Ascending aorta (tissue), 2 donors: ENCODE data around the gene GH1. TPM values are rescaled to one million over a fixed set of nuclear protein-coding genes. Genes with fewer than 3 reads are reported as not detected.
"Not testable (repeated sequence)": the region's sequence is repeated elsewhere in the genome, so short reads cannot be mapped to it uniquely, and the experiment has no call there.

Experiments used
- DNase-seq, 2 donors: peaks; one replicate each; pipeline ENCODE4 v3.0.0-alpha.2; 2019; ENCODE audit warnings: low spot score in 2 of 2
- H3K27ac ChIP-seq, 2 donors: fragments of 200-600 bp; sonication (generic); one replicate each; pipeline ENCODE4 v1.5.1; 2016 to 2017; ENCODE audit warnings: mild to moderate bottlenecking in 1 of 2
- H3K27me3 ChIP-seq: fragments of 200-600 bp; sonication (generic); one replicate; pipeline ENCODE4 v1.5.1; 2017
- H3K36me3 ChIP-seq, 2 donors: fragments of 200-600 bp; sonication (generic); one replicate each; pipeline ENCODE4 v1.5.1; 2016
- H3K4me1 ChIP-seq, 2 donors: fragments of 200-600 bp; sonication (generic); one replicate each; pipeline ENCODE4 v1.5.1; 2016 to 2017; ENCODE audit warnings: mild to moderate bottlenecking in 1 of 2
- H3K4me3 ChIP-seq, 2 donors: fragments of 200-600 bp; sonication (generic); one replicate each; pipeline ENCODE4 v1.5.1; 2016 to 2017; ENCODE audit warnings: mild to moderate bottlenecking in 1 of 2
- H3K9me3 ChIP-seq, 2 donors: fragments of 200-600 bp; sonication (generic); one replicate each; pipeline ENCODE4 v1.5.1; 2016
- intact Hi-C: fragments of 100-400 bp; cut with DNase I; formaldehyde crosslinking; loops from one replicate; pipeline ENCODE4 v1.15.1; 2023
- total RNA-seq: library from RNA; depleted of rRNA; stranded (reverse); fragments of >200 nt; gene quantifications from one replicate; pipeline ENCODE4 v1.1.0, GENCODE V29; 2016

GH1 gene
- total RNA-seq, 1 donor from 2014 or later, result not detected

DNA sequence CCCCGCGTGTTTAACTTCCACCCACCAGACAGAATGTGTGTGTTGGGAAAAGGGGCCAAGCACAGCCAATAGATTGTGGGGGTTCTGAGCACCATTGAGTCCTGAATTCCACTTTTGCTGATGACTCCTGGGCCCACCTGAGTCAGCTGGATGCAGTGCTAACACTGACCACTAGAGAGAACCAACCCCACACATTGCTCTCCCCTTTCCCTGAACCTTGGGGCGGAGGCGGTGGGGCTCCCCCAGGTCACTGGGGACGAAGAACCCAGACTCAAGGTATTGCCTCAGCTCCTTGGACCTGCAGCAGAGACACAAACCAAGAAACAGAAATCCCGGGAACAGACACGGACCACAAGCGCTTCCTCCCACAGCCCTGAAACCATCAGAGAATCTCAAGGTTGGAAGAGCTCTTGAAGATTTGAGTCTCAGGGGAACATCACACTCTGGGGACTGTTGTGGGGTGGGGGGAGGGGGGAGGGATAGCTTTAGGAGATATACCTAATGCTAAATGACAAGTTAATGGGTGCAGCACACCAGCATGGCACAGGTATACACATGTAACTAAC is 44.5 kb downstream of the GH1 start:
- DNase-seq, H3K4me3 ChIP-seq, H3K27me3 ChIP-seq, intact Hi-C loops, H3K27ac ChIP-seq, H3K9me3 ChIP-seq, H3K36me3 ChIP-seq, H3K4me1 ChIP-seq: not testable (repeated sequence)

DNA sequence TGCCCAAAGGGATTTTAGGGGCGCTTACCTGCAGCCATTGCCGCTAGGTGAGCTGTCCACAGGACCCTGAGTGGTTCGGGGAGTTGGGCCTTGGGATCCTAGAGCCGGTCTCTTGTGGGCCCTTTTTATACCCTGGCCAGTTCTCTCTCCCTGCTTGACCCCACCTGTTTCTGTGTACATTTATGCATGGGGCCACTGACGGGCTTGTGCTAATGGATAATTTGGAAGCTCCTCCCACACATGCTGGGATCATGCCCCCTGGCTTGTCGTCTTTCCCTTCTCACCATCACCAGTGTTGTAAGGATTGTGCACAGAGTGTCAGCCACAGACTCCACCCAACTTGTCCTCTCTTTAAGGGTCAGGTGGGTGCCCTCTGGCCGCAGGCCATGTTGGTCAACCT is 45.1 kb downstream of the GH1 start, which contains the start of gene CSH2:
Gene CSH2, minus strand, starts transcription at position 101 of the 400 bp plus-strand sequence. Its CDS starts 63 bp downstream, at position 38.
- intact Hi-C loops, DNase-seq, H3K4me3 ChIP-seq, H3K27ac ChIP-seq, H3K27me3 ChIP-seq, H3K9me3 ChIP-seq, H3K36me3 ChIP-seq, H3K4me1 ChIP-seq: not testable (repeated sequence)

DNA sequence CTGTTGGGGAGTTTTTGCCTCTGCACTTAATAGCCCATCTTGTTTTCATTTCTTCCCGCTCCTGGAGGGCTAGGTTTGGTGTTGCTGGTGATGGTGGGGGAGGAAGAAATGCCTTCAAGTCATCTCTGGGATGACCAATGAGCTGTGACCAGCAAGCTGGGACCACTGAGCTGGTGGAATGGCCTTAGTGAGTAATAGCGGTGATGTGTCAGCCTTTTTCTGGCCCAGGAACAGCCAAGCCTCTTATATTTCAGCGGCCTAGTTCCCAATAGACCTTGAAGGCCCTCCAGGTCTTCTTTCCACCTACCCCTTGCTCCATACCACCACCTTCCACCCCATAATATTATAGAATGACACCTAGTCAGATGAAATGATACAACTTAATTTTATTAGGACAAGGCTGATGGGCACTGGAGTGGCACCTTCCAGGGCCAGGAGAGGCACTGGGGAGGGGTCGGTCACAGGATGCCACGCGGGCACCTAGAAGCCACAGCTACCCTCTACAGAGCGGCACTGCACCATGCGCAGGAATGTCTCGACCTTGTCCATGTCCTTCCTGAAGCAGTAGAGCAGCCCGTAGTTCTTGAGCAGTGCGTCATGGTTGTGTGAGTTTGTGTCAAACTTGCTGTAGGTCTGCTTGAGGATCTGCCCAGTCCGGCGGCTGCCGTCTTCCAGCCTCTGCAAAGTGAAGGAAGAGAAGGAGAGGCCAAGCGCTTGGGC is 46.8 kb downstream of the GH1 start:
- H3K36me3 ChIP-seq, H3K27me3 ChIP-seq, H3K27ac ChIP-seq, H3K4me1 ChIP-seq, H3K4me3 ChIP-seq, H3K9me3 ChIP-seq, intact Hi-C loops, DNase-seq: not testable (repeated sequence)

DNA sequence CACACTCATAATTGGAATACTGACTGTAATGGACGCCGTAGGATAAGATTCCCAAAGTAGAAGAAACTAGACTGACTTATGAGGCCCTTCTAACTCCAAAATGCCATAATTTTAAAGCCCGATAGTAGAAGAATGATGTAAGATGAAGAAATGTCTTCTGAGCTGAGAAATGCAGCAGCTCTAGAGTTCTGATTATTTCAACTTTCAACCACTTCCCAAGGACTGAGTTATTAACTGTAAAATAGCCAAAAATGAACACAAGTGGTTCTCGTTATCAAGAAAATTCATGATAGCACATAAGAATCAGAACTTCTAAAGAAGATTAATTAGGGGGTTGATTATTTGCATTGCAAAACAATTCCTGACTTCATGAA is 48.4 kb downstream of the GH1 start:
- intact Hi-C loops, H3K4me3 ChIP-seq, H3K36me3 ChIP-seq, H3K4me1 ChIP-seq, H3K27ac ChIP-seq, H3K27me3 ChIP-seq, H3K9me3 ChIP-seq, DNase-seq: not testable (repeated sequence)

DNA sequence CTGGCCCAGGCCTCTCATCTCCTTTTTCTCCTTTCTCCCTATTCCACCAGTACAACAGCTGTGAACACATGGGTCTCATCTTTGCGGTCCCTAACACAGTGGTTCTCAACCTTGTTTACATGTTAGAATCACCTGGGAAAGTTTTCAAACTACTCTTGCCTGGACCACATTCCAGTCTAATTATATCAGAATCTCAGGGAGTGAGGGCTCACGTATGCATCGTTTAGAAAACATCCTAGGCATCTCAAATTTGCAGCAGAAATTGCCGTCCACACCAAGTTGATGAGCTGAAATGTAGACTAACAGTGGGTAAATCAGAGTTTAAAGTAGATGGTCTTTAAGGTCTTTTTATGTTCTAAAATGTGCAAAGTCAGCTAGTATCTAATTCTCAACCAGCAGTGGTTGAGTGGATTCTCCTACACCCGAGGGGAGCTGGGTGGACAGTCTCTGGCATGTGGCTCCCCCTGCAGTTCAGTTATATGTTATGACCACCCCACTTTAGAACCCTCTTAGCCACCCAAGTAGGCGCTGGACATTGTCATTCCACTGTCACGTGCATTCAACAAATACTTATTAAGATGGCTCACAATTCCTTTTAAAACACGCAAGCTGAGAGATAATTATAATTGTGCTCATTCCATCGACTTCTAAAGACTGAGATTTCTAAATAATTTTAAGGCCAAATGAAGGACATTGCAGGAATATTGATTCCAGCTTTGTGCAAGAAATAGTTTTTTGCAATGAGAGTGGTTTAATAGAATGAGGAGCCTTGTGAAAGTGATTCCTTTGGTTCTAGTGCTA is 48.9 kb downstream of the GH1 start:
- H3K9me3 ChIP-seq, H3K36me3 ChIP-seq, H3K4me1 ChIP-seq, H3K27ac ChIP-seq, intact Hi-C loops, DNase-seq, H3K27me3 ChIP-seq, H3K4me3 ChIP-seq: not testable (repeated sequence)

Other genes with a start within 250 kb of the GH1 start
- gene LIMD2, start 218.7 kb downstream of the GH1 start, total RNA-seq, result 27.0 TPM
- 3.2 TPM for gene STRADA, start 177.0 kb downstream of the GH1 start, total RNA-seq
- gene CCDC47, start 145.2 kb downstream of the GH1 start, total RNA-seq, result 76.2 TPM
- gene DDX42, start 144.7 kb downstream of the GH1 start, total RNA-seq, result 37.5 TPM
- 83.7 TPM for gene PSMC5, start 91.4 kb downstream of the GH1 start, total RNA-seq
- gene FTSJ3, start 91.2 kb downstream of the GH1 start, total RNA-seq, result 18.2 TPM
- 78.0 TPM for gene SMARCD2, start 76.2 kb downstream of the GH1 start, total RNA-seq
- gene CSH2, start 45.2 kb downstream of the GH1 start, total RNA-seq, result not detected
- not detected for gene GH2, start 36.9 kb downstream of the GH1 start, total RNA-seq
- not detected for gene CSH1, start 22.3 kb downstream of the GH1 start, total RNA-seq
- not detected for gene CSHL1, start 7.6 kb downstream of the GH1 start, total RNA-seq
- not detected for gene CD79B, start 13.5 kb upstream of the GH1 start, total RNA-seq
- 1.3 TPM for gene SCN4A, start 54.1 kb upstream of the GH1 start, total RNA-seq
- gene PRR29, start 79.5 kb upstream of the GH1 start, total RNA-seq, result 1.5 TPM
- gene ICAM2, start 101.8 kb upstream of the GH1 start, total RNA-seq, result 212 TPM
- 26.5 TPM for gene ERN1, start 211.3 kb upstream of the GH1 start, total RNA-seq